Measurements from ENCODE around the gene PPM1F. TPM values are rescaled to one million over a fixed set of nuclear protein-coding genes. Genes with fewer than 3 reads are reported as not detected.
"Not testable (repeated sequence)": the region's sequence is repeated elsewhere in the genome, so short reads cannot be mapped to it uniquely, and the experiment has no call there.

PPM1F gene
- total RNA-seq, 1 donor from 2014 or later, result 20.5 TPM

DNA sequence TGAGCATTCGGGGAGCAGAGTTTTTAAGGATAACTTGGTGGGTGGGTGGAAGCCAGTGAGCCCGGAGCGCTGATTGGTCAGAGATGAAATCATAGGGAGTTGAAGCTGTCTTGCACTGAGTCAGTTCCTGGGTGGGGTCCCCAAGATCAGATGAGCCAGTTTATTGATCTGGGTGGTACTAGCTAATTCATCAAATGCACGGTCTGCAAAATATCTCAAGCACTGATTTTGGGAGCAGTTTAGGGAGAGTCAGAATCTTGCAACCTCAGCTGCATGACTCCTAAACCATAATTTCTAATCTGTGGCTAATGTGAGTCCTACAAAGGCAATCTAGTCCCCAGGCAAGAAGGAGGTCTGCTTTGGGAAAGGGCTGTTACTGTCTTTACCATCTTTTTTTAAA, 42.3 kb downstream of the PPM1F start:
- peak; percentile 14 for DNase-seq (ENCODE audit: low spot score)
- intact Hi-C loops (cut with DNase I), result not testable (repeated sequence)

DNA sequence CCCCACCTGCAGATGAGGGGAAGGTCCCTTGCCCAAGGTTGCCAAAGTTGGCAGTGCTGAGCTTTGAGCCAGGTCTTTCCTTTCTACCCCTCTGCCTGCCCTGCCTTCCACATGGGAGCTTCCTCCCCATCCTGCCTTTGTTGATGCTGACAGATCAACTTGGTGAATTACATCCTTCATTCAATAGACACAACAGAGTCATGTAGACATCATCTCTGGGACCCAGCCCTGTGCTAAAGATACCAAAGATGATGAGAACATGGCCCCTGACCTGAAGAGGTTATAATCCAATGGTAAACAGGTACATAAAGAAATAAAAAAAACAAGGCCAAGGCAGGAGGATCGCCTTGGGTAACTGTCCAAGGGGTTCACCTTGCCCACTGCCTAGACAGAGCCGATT, 42.8 kb downstream of the PPM1F start:
- no peak for DNase-seq (ENCODE audit: low spot score)
- intact Hi-C loops (cut with DNase I), result no loop called here

DNA sequence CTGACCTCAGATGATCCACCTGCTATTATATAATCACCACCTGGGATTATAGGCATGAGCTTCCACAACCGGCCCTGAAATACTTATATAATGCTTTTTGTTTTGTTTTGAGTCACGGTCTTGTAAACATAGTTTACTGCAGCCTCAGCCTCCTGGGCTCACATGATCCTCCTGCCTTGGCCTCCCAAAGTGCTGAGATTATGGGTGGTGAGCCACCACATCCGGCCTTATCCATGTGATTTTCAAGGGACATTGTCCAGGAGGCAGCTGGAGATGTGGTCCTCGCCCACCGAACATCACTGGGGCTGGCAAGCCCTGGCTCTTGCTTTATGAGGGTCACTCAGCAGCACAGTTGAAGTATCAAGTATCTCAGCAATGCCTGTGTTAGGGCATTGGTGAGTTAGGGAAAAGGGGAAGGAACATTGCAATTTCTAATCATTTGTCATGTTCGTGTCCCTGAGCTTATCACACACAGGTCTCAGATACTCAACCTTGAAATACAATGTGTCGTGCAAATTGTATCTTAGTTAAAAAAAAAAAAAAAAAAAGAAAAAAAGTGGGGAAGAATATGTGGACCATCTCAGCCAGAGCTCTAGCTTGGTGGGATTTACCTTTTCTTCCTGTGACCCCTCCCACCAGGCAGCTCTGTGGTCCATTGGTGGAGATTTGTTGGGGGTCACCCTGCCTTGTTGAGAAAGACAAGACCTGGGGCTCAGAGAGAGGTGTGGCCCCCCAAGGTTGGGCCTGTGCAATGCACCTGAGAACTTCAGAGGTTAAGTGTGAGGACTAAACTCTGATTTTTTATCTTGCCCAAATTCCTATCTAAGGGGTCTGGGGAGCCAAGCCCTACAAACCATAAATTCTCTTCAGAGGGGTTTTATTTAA, 44.8 kb downstream of the PPM1F start:
- peak; percentile 51 for DNase-seq (ENCODE audit: low spot score)
- intact Hi-C loops (cut with DNase I), result no loop called here

DNA sequence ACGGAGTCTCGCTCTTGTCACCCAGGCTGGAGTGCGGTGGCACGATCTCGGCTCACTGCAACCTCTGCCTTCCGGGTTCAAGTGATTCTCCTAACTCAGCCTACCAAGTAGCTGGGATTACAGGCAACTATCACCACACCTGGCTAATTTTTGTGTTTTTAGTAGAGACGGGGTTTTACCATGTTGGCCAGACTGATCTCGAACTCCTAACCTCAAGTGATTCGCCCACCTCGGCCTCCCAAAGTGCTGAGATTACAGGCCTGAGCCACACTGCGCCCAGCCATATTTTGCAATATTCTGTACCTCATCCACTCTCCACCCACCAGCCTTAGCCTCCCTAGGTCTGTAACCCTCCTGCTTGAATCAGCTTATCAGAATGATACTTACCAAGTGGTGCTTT, 47.4 kb downstream of the PPM1F start:
- intact Hi-C loops (cut with DNase I); DNase-seq (ENCODE audit: low spot score): not testable (repeated sequence)

DNA sequence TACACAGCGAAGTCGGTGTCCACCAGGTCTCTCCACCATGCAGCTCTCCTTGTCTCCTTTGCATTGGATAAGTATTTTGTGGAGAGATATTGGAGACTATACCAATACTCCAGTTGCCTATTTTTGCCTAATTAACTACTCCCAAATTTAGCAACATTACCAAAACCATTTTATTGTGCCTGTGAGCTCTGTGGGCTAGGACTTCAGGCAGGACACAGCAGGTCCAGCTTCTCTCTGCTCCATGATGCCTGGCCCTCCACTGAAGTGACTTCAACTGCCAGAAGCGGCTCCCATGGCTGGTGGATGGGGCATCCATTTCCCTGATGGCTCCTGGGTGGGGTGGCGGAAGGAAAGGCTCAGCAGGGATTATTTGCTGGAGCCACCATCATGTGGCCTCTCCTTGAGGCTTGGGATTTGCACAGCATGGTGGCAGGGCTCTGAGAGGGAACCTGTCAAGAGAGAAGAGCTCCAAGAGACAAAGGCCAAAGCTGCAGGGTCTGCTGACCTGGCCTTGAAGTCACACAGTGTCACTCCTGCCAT, 48.3 kb downstream of the PPM1F start:
- no peak for DNase-seq (ENCODE audit: low spot score)
- intact Hi-C loops (cut with DNase I), result no loop called here

DNA sequence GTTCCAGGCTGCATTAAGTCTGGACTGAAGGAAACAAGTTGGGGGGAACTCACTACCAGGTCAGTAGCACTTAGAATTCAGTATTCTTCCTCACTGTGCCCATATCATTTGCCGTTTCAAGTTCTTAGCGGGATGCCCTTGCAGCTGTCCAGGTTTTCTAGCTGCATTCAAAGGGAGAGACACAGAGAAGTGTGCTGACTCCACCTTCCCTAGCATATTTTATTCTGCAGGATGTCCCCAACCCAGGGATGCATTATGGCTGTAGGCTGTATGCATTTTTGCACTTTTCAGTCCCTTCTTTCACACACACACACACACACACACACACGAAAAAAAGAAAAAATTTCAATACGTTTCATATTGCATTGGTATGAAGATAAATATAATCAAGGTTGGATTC, 49.4 kb downstream of the PPM1F start:
- intact Hi-C loops (cut with DNase I), result no loop called here
- DNase-seq (ENCODE audit: low spot score), result no peak

DNA sequence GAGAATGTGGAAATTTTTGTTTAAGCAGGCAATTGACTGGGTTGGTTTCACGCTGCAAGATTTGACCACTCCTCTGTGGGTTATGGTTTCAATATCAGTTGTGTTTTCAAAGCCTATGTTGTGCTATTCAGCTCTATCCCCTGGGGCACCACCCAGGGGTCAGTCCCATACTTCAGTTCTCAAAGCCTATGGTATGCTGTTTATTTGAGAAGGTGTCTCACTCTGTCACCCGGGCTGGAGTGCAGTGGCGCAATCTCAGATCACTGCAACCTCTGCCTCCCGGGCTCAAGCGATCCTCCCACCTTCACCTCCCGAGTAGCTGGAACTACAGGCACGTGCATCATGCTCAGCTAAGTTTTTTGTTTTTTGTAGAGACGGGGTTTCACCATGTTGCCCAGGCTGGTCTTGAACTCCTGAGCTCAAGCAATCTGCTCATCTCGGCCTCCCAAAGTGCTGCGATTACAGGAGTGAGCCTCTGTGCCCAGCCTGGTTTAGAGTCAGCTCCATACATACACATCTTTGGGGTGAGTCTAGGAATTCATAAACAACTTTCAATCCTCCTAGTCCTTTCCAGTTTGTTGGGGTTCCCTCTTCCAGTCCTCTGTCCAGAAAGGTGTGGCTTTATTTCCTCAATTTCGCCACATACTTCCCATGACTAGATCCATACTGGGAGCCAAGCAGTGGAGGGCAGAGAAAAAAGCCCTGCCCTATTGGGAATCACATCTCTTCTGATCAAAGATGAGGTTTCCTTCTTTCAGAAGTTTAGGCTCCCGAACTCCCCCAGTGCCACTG, 50.2 kb downstream of the PPM1F start:
- DNase-seq (ENCODE audit: low spot score), result no peak
- intact Hi-C loops (cut with DNase I), result no loop called here

DNA sequence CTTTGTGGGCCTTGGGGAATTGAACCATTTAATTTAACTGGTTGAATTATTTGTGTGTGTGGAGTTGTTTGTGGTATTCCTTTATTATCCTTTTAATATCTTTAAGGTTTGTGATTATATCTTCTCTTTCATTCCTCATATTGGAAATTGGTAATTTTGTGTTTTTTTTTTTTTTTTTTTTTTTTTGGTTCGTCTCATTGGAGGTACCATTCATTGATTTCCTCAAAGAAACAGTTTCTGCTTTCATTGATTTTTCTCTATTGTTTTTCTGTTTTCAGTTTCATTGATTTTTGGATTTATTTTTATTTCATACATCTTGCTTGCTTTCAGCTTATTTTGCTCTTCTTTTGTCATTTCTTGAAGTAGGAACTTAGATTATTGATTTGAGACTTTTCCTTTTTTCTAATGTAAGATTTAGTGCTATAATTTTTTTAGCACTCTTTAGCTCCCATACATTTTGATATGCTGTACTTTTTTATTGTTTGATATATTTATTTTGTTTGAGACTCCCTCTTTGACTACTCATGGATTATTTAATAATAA, 54.2 kb downstream of the PPM1F start:
- DNase-seq (ENCODE audit: low spot score), result no peak
- intact Hi-C loops (cut with DNase I), result no loop called here

DNA sequence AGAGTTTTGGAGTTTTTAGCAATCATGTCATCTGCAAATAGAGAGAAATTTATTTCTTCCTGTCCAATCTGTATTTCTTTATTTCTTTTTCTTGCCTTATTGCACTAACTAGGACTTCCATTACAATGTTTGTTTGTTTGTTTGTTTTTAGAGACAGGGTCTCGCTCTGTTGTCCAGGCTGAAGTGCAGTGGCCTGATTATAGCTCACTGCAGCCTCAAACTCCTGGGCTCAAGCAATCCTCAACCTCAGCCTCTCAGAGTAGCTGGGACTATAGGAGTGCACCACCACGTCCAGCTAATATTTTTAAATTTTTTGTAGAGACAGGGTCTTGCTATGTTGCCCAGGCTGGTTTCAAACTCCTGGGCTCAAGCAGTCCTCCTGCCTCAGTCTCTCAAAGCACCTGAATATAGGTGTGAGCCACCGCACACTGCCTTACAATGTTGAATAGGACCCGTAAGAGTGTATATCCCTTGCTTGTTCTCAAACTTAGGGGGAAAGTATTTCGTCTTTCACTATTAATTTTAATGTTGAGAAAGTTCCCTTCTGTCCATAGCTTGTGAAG, 55.6 kb downstream of the PPM1F start:
- DNase-seq (ENCODE audit: low spot score), result no peak
- intact Hi-C loops (cut with DNase I), result no loop called here

DNA sequence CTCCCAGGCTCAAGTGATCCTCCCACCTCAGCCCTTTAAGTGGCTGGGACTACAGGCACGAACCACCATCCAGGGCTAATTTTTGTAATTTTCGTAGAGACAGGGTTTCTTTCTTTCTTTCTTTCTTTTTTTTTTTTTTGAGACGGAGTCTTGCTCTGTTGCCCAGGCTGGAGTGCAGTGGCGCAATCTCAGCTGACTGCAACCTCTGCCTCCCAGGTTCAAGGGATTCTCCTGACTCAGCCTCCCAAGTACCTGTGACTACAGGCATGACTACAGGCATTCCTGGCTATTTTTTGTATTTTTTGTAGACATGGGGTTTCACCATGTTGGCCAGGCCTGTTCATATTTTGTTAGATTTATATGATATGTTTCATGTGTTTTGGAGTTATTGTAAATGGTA, 56.4 kb downstream of the PPM1F start:
- DNase-seq (ENCODE audit: low spot score); intact Hi-C loops (cut with DNase I): not testable (repeated sequence)

DNA sequence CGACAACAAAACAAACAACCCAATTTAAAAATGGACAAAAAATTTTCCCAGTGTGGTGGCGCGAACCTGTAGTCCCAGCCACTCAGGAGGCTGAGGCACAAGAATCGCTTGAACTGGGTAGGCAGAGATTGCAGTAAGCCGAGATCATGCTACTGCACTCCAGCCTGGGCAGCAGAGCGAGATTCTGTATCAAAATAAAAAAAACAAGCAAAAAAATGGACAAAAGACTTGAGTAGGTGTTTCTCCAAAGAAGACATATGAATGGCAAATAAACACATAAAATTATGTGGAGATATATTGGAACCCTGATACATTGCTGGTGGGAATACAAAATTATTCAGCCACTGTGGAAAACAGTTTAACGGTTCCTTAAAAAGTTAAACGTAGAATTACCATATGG, 57.8 kb downstream of the PPM1F start:
- no peak for DNase-seq (ENCODE audit: low spot score)
- intact Hi-C loops (cut with DNase I), result no loop called here

DNA sequence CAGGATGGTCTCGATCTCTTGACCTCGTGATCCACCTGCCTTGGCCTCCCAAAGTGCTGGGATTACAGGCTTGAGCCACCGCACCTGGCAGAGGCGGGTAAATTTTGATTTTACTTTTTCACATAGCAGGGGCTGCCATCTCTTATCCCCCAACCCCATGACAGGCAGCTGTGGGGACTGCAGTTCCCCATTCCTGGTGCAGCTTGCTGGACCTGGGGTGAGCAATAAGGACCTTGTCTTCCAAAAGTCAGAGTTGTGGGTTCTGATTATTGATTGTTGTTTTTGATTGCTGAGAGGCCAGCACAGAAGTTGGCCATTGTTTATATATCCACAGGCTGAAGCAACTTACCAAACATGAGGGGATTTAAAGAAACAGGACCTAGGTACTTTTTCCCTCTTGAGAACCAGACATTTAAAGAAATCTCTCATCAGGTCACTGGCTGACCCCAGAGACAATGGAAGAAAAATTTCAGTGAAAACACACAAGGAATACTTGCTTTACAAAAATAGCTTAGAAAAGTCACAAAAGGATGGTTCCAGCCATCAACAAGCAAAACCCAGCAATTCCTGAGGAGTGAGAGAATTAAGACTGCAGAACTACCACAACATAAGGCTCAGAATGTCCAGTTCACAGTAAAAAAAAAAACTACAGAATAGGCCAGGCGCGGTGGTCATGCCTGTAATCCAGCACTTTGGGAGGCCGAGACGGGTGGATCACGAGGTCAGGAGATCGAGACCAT, 63.2 kb downstream of the PPM1F start:
- no peak for DNase-seq (ENCODE audit: low spot score)
- intact Hi-C loops (cut with DNase I), result no loop called here

DNA sequence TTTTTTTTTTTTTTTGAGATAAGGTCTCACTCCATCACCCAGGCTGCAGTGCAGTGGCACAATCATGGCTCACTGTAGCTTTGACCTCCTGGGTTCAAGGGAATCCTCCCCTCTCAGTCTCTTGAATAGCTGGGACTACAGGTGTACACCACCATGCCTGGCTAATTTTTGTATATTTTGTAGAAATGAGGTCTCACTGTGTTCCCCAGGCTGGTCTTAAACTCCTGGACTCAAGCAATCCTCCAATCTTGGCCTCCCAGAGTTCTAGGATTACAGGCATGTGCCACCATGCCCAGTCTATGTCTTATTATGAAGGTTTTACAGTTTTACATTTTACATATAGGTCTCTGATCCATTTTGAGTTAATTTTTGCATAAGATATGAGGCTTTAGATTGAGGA, 64.8 kb downstream of the PPM1F start:
- DNase-seq (ENCODE audit: low spot score), result no peak
- intact Hi-C loops (cut with DNase I), result no loop called here

DNA sequence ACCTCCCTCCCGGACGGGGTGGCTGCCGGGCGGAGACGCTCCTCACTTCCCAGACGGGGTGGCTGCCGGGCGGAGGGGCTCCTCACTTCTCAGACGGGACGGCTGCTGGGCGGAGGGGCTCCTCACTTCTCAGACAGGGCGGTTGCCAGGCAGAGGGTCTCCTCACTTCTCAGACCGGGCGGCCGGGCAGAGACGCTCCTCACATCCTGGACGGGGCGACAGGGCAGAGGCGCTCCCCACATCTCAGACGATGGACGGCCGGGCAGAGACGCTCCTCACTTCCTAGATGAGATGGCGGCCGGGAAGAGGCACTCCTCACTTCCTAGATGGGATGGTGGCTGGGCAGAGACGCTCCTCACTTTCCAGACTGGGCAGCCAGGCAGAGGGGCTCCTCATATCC, 68.7 kb downstream of the PPM1F start:
- intact Hi-C loops (cut with DNase I); DNase-seq (ENCODE audit: low spot score): not testable (repeated sequence)

DNA sequence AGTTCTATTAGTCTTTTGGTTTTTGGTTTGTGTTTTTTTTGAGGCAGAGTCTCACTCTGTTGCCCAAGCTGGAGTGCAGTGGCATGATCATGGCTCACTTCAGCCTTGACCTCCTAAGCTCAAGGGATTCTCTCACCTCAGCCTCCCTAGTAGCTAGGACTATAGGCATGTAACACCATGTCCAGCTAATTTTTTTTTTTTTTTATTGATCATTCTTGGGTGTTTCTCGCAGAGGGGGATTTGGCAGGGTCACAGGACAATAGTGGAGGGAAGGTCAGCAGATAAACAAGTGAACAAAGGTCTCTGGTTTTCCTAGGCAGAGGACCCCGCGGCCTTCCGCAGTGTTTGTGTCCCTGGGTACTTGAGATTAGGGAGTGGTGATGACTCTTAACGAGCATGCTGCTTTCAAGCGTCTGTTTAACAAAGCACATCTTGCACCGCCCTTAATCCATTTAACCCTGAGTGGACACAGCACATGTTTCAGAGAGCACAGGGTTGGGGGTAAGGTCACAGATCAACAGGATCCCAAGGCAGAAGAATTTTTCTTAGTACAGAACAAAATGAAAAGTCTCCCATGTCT, 69.8 kb downstream of the PPM1F start:
- DNase-seq (ENCODE audit: low spot score); intact Hi-C loops (cut with DNase I): not testable (repeated sequence)

DNA sequence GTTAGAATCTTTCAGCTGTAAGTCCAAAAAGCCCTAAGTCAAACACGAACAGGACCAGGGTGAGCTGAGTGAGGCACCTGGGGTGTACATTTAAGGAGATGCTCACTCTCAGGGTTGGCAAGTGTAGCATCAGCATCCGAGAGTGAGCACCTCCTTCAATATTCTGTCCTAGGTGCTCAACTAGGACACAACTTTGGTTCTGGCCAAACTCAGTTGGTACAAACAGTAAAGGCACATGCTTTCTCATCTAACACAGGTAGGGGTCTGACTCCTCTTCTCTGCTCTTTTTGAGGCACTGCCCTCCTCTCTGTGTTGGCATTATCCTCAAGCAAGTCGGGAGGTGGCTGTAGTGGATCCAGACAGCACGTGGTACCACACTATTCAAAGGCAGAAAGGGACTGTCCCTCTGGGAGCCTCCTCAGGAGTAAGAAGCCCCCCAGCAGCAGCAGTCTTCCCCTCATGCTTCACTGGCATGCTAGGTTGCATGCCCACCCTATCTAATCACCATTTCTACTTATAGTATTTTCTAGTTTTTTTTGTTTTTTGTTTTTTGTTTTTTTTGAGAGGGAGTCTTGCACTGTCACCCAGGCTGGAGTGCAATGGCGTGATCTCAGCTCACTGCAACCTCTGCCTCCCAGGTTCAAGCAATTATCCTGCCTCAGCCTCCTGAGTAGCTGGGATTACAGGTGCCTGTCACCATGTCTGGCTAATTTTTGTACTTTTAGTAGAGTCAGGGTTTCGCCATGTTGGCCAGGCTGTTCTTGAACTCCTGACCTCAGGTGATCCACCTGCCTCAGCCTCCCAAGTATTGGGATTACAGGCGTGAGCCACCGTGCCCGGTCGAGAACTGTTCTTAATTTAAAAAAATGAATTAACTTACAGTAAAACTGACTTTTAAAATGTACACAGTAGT, 70.6 kb downstream of the PPM1F start:
- no peak for DNase-seq (ENCODE audit: low spot score)
- intact Hi-C loops (cut with DNase I), result no loop called here

DNA sequence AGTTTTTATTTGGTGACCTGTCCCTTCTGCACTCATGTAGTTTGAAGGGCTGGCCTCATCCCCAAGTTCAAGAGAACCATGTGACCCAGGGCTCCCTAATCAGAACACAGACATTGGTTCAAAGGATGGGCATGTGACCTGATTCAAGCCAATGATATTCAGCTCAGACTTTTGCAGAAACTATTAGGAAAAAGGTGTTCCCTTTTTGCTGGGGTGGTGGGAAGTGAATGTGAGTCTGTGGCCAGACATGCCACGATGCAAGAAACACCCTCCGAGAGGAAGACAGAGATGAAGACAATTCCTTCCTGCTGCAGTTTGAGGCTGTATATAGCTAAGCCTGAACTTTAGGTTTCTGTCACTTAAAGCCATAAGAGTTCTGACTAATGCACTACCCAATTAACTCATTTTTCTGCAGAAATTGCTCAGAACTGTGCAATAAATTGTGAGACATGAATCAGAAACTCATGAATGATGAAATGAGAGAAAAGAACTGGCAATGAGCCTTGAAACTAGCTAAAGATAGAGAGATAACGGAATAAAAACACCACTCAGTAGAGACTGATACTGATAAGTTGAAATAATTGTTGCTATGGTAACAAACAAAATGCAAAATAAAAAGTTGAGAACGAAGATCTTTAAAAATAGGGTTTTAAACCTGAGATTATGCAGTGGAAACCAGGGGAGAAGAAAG, 76.0 kb downstream of the PPM1F start:
- DNase-seq (ENCODE audit: low spot score), result no peak
- intact Hi-C loops (cut with DNase I), result no loop called here

Data from cardiac septum (tissue), 1 donor.